DND-41 (cell line): ENCODE measurements around the gene CYB5A.

Source experiments
- ATAC-seq: fragments of 200-7000 bp; cut with Tn5 transposase; 3 replicates; pipeline ENCODE4 v1.9.1; 2021; ENCODE audit warnings: low read depth; ENCODE audit not compliant: insufficient read depth
- DNase-seq: peaks from one replicate; pipeline ENCODE4 v3.0.0-alpha.2; 2020
- H2AFZ ChIP-seq: 2 replicates; pipeline ENCODE4 v1.6.0; 2012; ENCODE audit warnings: low read depth, low read length
- H3K27ac ChIP-seq: 2 replicates; pipeline ENCODE4 v1.5.1; 2012; ENCODE audit warnings: low read length, inconsistent platforms
- H3K27me3 ChIP-seq: fragments of 200-600 bp; sonication (generic); 2 replicates; pipeline ENCODE4 v1.6.0; 2012; ENCODE audit warnings: low read length, mild to moderate bottlenecking, inconsistent platforms; ENCODE audit not compliant: insufficient read depth, poor library complexity
- H3K36me3 ChIP-seq: 2 replicates; pipeline ENCODE4 v1.5.1; 2012; ENCODE audit warnings: low read length, inconsistent platforms; ENCODE audit not compliant: insufficient read depth
- H3K4me1 ChIP-seq: 2 replicates; pipeline ENCODE4 v1.5.1; 2012; ENCODE audit warnings: mild to moderate bottlenecking, low read length; ENCODE audit not compliant: insufficient read depth
- H3K4me2 ChIP-seq: 2 replicates; pipeline ENCODE4 v1.6.0; 2012; ENCODE audit warnings: mild to moderate bottlenecking, moderate library complexity, low read length, inconsistent platforms; ENCODE audit not compliant: insufficient read depth
- H3K4me3 ChIP-seq, 2 experiments: fragments of 200-600 bp in 1 of 2; shearing (Covaris generic) in 1 of 2; 2 replicates each; pipeline ENCODE4 v1.5.1; 2012 to 2016; ENCODE audit warnings: inconsistent platforms in 2 of 2, low read length in 2 of 2, mild to moderate bottlenecking in 2 of 2, low read depth in 1 of 2, moderate library complexity in 1 of 2
- H3K79me2 ChIP-seq: 2 replicates; pipeline ENCODE4 v1.6.0; 2012; ENCODE audit warnings: low read length, inconsistent platforms; ENCODE audit not compliant: insufficient read depth
- H3K9ac ChIP-seq: 2 replicates; pipeline ENCODE4 v1.6.0; 2012; ENCODE audit warnings: low read depth, mild to moderate bottlenecking, inconsistent platforms, low read length, moderate library complexity
- H3K9me3 ChIP-seq: 2 replicates; pipeline ENCODE4 v1.5.1; 2012; ENCODE audit warnings: low read length, moderate library complexity, mild to moderate bottlenecking, inconsistent platforms; ENCODE audit not compliant: insufficient read depth, severe bottlenecking
- H4K20me1 ChIP-seq: 2 replicates; pipeline ENCODE4 v1.6.0; 2012; ENCODE audit warnings: low read length; ENCODE audit not compliant: insufficient read depth
- CTCF ChIP-seq: IDR thresholded peaks from 2 replicates; pipeline ENCODE4 v1.5.1; 2012; ENCODE audit warnings: borderline replicate concordance, low read length, moderate library complexity, mild to moderate bottlenecking; ENCODE audit not compliant: poor library complexity, severe bottlenecking; ENCODE audit errors: extremely low read depth
- EZH2 ChIP-seq: IDR thresholded peaks from 3 replicates; pipeline ENCODE4 v1.6.1; 2012; ENCODE audit warnings: borderline replicate concordance, low read depth, mild to moderate bottlenecking, moderate library complexity, low read length, inconsistent platforms; ENCODE audit not compliant: severe bottlenecking

CYB5A gene

GRCh38 chr18:74274700-74275099 is 17.1 kb downstream of the CYB5A start:
- Histone ChIP-seq H3K4me3 (no peak overlapping the region), H3K36me3 (no peaks in the 10 kb centered on the region), H3K27me3 (no peaks in the 10 kb centered on the region), H3K4me1 (no peaks in the 10 kb centered on the region), H3K9me3 (no peaks in the 10 kb centered on the region), H3K27ac (no peak overlapping the region), H3K9ac (no peak overlapping the region), H3K79me2 (no peaks in the 10 kb centered on the region), H4K20me1 (peaks cover 7% of the 10 kb centered on the region; the same call in 1 of the 2 replicates), H2AFZ (no peak overlapping the region), H3K4me2 (no peak overlapping the region)
- TF ChIP-seq CTCF, result no peak
- TF ChIP-seq EZH2, result no peak
- ATAC-seq (no peak), DNase-seq (no peak)

DNA sequence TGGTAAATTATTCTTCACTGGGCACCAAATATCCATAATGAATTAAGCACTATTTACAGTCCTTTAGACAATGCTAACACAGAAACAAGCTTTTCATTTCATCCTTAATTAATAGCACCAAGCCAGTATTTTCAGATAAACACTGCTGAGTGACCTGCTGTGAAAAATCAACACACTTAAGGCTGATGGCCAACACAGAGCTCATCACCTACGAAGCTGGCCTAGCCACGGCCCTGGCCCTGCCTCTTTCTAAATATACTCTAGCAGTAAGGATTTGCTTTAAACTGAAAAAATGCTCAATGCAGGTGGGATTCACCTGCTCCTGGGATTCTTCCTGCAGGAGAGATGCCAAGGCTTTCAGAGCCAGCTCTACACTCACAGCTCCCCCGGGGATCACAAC is 18.4 kb downstream of the CYB5A start:
- TF ChIP-seq CTCF, result no peak
- no peak for TF ChIP-seq EZH2
- ATAC-seq, result no peak
- Histone ChIP-seq H2AFZ (no peak overlapping the region), H3K4me1 (no peaks in the 10 kb centered on the region), H3K27me3 (no peaks in the 10 kb centered on the region), H3K79me2 (no peaks in the 10 kb centered on the region), H3K36me3 (no peaks in the 10 kb centered on the region), H4K20me1 (peaks cover 16% of the 10 kb centered on the region; the same call in 1 of the 2 replicates), H3K9me3 (no peaks in the 10 kb centered on the region), H3K4me3 (no peak overlapping the region), H3K4me2 (no peak overlapping the region), H3K9ac (no peak overlapping the region), H3K27ac (no peak overlapping the region)
- DNase-seq, result no peak

- no peak overlapping the region for H2AFZ ChIP-seq
- DNase-seq, result no peak
- H4K20me1 ChIP-seq, result peaks cover 12% of the 10 kb centered on the region; the same call in 1 of the 2 replicates
- H3K27me3 ChIP-seq, result no peaks in the 10 kb centered on the region
- no peak overlapping the region for H3K4me3 ChIP-seq
- no peak overlapping the region for H3K27ac ChIP-seq
- H3K9ac ChIP-seq, result no peak overlapping the region
- no peaks in the 10 kb centered on the region for H3K36me3 ChIP-seq
- TF ChIP-seq CTCF, result no peak
- TF ChIP-seq EZH2, result no peak
- H3K9me3 ChIP-seq, result no peaks in the 10 kb centered on the region
- H3K4me2 ChIP-seq, result no peak overlapping the region
- no peaks in the 10 kb centered on the region for H3K4me1 ChIP-seq
- no peaks in the 10 kb centered on the region for H3K79me2 ChIP-seq
- no peak for ATAC-seq
These were observed 20.1 kb downstream of the CYB5A start for GRCh38 chr18:74271635-74272034.

DNA sequence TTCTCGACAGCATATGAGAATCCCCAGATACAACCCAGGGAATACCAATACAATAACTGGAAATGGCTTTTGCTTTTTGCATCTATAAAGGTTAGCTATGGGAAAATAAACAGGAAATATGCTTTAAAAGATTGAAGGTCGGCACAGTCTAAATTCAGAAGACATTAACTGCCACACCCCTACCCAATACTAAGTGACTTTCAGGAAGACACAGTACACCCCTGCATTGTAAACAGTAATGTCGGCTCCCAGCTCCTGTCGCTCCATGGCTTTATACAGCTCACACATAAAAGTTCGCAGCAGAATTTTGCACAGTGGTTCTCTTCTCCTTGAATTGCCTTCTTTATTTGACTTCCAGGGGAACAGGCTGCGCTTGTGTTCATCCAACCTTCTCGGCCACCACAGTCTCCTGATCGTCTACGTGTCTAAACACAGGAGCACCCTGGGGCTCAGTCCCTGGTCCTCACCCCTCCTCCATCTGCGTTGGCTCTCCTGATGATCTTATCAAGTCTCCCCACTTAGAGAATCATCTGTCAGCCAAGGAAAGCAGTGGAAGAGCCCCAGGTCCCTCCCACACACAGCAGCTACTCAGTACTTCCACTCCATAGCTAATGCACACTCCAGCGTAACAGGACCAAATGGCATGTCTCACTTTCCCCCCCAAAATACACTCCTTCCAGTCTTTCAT is 22.7 kb downstream of the CYB5A start:
- Histone ChIP-seq H3K4me1 (no peaks in the 10 kb centered on the region), H3K79me2 (no peaks in the 10 kb centered on the region), H4K20me1 (peaks cover 12% of the 10 kb centered on the region; the same call in 1 of the 2 replicates), H3K4me3 (no peak overlapping the region), H3K9ac (no peak overlapping the region), H3K36me3 (no peaks in the 10 kb centered on the region), H2AFZ (no peak overlapping the region), H3K27me3 (no peaks in the 10 kb centered on the region), H3K4me2 (no peak overlapping the region), H3K27ac (no peak overlapping the region), H3K9me3 (no peaks in the 10 kb centered on the region)
- DNase-seq, result no peak
- TF ChIP-seq EZH2, result no peak
- no peak for ATAC-seq
